Type B pancreatic cell (in vitro differentiated cells): Measurements from ENCODE around the gene TARS1. TPM values are rescaled to one million over a fixed set of nuclear protein-coding genes. Genes with fewer than 3 reads are reported as not detected.
A peak's percentile ranks its signal among the peaks of the same experiment; 100 is the strongest.

Experiments used
- DNase-seq: peaks from one replicate; pipeline ENCODE4 v3.0.0; 2021; ENCODE audit warnings: mixed read lengths; ENCODE audit not compliant: unreplicated experiment; ENCODE audit errors: extremely low spot score
- H3K27ac Mint-ChIP-seq: 2 replicates; pipeline ENCODE4 v1.8.0; 2021; ENCODE audit warnings: mild to moderate bottlenecking, mixed read lengths
- H3K27me3 Mint-ChIP-seq: 2 replicates; pipeline ENCODE4 v1.8.0; 2021; ENCODE audit warnings: mixed read lengths
- H3K36me3 Mint-ChIP-seq: 2 replicates; pipeline ENCODE4 v1.8.0; 2021; ENCODE audit warnings: mixed read lengths
- H3K4me1 Mint-ChIP-seq: one replicate; pipeline ENCODE4 v1.8.0; 2021; ENCODE audit warnings: mixed read lengths; ENCODE audit not compliant: unreplicated experiment
- H3K4me3 Mint-ChIP-seq: 2 replicates; pipeline ENCODE4 v1.8.0; 2021; ENCODE audit warnings: mild to moderate bottlenecking, mixed read lengths
- H3K9me3 Mint-ChIP-seq: 2 replicates; pipeline ENCODE4 v1.8.0; 2021; ENCODE audit warnings: mixed read lengths
- CTCF ChIP-seq: fragments of 200-600 bp; sonication (generic); conservative IDR thresholded peaks from 2 replicates; pipeline ENCODE4 v1.5.0; 2021; ENCODE audit warnings: antibody characterized with exemption, mild to moderate bottlenecking
- long read RNA-seq: library from polyadenylated mRNA; unstranded; transcript quantifications from one replicate; pipeline ENCODE4 v2.0.0, GENCODE V29; 2020
- total RNA-seq: library from RNA; stranded (reverse); gene quantifications from 2 replicates; pipeline ENCODE4 v1.2.1, GENCODE V29; 2021; ENCODE audit warnings: low replicate concordance

Gene TARS1
- 174 and 183 TPM in 2 replicates for total RNA-seq
- long read RNA-seq, full-length matches to known transcripts, result 610 of 729 reads
- long read RNA-seq, partial matches to known transcripts, result 97 of 729 reads
- long read RNA-seq, other reads (novel, unspliced or antisense), result 22 of 729 reads

GRCh38 chr5:33440482-33441240 lies at the start of gene TARS1:
Gene TARS1, plus strand, starts transcription at chr5:33440965. Its CDS starts 122 bp downstream, at chr5:33441087.
- TF ChIP-seq CTCF, result no peak
- H3K4me1 Mint-ChIP-seq, result peaks cover 12% of the 10 kb centered on the region
- H3K36me3 Mint-ChIP-seq, result peaks cover 13% of the 10 kb centered on the region
- DNase-seq, result peak; percentile 96
- H3K4me3 Mint-ChIP-seq, result no peak within 1 kb of the TSS
- H3K9me3 Mint-ChIP-seq, result no peaks in the 10 kb centered on the region
- no peaks in the 10 kb centered on the region for H3K27me3 Mint-ChIP-seq
- no peak within 1 kb of the TSS for H3K27ac Mint-ChIP-seq

DNA sequence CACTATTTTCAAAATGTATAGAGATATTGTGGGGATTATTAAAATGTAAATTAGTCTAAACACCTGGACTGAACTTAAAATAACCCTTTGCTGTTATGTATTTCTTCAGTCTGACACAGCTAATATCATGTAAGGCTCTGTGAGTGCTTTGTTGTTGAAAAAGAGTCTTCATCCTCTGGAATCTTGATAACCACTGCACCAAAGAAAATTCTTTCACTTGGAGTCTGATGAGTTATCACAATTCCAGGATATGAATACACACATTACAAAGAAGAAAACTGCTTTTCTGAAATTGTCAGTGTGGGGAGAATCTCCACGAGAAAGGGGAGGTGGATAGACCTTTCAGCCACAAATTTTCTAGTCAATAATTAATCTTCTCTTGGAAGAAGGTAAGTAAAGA lies 42.3 kb upstream of the TARS1 start:
- H3K27ac Mint-ChIP-seq, result no peak overlapping the region
- TF ChIP-seq CTCF, result no peak
- H3K27me3 Mint-ChIP-seq, result no peaks in the 10 kb centered on the region
- H3K4me3 Mint-ChIP-seq, result no peak overlapping the region
- peaks cover 12% of the 10 kb centered on the region for H3K4me1 Mint-ChIP-seq
- peaks cover 5% of the 10 kb centered on the region for H3K9me3 Mint-ChIP-seq
- no peak for DNase-seq
- peaks cover 4% of the 10 kb centered on the region for H3K36me3 Mint-ChIP-seq

DNA sequence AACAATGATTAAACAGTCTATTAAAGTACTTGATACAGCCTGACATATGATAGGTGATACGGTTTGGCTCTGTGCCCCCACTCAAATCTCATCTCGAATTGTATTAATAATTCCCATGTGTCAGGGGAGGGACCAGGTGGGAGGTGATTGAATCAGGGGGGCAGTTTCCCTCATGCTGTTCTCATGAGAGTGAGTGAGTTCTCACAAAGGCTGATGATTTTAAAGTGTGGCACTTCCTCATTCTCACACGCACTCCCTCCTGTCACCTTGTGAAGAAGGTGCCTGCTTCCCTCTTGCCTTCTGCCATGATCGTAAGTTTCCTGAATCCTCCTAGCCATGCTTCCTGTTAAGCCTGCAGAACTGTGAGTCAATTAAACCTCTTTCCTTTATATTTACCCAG lies 40.1 kb upstream of the TARS1 start:
- Mint-ChIP-seq H3K36me3 (peaks cover 4% of the 10 kb centered on the region), H3K27me3 (no peaks in the 10 kb centered on the region), H3K4me1 (peaks cover 12% of the 10 kb centered on the region), H3K9me3 (peaks cover 5% of the 10 kb centered on the region), H3K4me3 (no peak overlapping the region), H3K27ac (peak overlapping the region; percentile 44)
- no peak for DNase-seq
- TF ChIP-seq CTCF, result no peak

DNA sequence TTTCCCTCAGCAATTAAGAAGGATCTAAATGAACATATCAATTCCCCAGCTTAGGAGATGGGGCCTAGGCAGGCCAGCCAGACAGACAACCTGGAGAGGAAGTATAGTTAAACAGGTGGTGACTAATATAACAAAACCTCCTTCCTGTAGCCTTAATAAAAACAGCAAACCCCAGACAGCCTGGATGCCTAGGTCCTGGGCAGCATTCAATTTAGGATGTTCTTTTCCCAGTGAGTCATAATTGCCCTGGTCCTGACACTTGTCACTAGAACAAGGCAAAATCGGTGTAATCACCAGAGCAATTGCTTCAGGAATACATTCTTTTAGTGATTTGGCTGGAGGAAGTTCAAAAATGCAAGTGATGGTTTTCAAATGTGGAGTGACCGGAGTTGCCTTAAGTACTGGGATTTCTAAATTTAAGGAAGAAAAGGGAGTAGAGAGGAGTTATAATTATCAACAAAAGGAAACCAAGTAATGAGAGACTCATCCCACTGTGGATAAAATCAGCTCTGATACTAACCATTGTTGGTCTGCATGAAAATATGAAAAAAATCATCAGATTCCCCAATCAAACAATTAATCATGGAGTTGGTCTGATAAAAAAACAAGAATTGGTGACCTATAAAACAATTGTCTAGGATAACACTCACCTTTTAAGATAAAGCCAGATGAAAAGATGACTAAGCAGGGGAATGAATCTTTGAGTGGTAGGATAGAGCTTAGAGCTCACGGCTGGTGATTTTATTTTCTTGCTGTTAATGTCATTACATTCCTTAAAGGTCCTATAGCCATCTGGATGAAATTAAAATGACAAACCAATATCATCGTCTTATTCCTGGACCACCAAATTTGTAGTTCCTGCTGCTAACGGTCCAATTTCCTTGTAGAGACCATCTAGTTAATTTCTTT lies 39.0 kb upstream of the TARS1 start:
- no peaks in the 10 kb centered on the region for H3K36me3 Mint-ChIP-seq
- no peak overlapping the region for H3K4me3 Mint-ChIP-seq
- no peak for TF ChIP-seq CTCF
- no peak for DNase-seq
- peaks cover 12% of the 10 kb centered on the region for H3K4me1 Mint-ChIP-seq
- H3K9me3 Mint-ChIP-seq, result no peaks in the 10 kb centered on the region
- no peak overlapping the region for H3K27ac Mint-ChIP-seq
- H3K27me3 Mint-ChIP-seq, result no peaks in the 10 kb centered on the region

DNA sequence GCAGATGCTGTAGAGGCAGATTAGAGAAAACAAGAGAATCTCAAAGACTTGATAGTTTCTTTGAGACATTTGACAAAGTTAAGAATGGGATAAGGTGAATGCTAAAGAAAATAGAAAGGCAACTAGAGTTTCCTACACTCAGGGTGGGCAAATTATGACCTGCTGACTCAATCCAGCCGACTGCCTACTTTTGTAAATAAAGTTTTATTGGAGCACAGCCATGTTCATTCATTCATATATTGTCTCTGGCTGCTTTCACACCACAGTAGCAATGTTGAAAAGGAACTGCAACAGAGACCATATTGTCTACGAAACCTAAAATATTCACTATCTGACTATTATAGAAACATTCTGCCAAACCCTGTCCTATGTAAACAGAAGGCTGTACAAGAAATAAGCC lies 37.6 kb upstream of the TARS1 start:
- H3K27ac Mint-ChIP-seq, result no peak overlapping the region
- no peaks in the 10 kb centered on the region for H3K36me3 Mint-ChIP-seq
- no peaks in the 10 kb centered on the region for H3K27me3 Mint-ChIP-seq
- no peak for DNase-seq
- peaks cover 12% of the 10 kb centered on the region for H3K4me1 Mint-ChIP-seq
- H3K4me3 Mint-ChIP-seq, result no peak overlapping the region
- no peak for TF ChIP-seq CTCF
- no peaks in the 10 kb centered on the region for H3K9me3 Mint-ChIP-seq
